HG03066 (cell line): ENCODE measurements around the gene MALRD1.

Experiments used
- ATAC-seq: cut with Tn5 transposase; IDR thresholded peaks from one replicate; pipeline ENCODE4 v1.9.1; 2021; ENCODE audit warnings: low read depth; ENCODE audit not compliant: unreplicated experiment

Gene MALRD1

GRCh38 chr10:19556666-19557065, 508.1 kb downstream of the MALRD1 start:
- no peak for ATAC-seq

- ATAC-seq, result no peak
Measured at GRCh38 chr10:19561181-19561580, 512.6 kb downstream of the MALRD1 start.

DNA sequence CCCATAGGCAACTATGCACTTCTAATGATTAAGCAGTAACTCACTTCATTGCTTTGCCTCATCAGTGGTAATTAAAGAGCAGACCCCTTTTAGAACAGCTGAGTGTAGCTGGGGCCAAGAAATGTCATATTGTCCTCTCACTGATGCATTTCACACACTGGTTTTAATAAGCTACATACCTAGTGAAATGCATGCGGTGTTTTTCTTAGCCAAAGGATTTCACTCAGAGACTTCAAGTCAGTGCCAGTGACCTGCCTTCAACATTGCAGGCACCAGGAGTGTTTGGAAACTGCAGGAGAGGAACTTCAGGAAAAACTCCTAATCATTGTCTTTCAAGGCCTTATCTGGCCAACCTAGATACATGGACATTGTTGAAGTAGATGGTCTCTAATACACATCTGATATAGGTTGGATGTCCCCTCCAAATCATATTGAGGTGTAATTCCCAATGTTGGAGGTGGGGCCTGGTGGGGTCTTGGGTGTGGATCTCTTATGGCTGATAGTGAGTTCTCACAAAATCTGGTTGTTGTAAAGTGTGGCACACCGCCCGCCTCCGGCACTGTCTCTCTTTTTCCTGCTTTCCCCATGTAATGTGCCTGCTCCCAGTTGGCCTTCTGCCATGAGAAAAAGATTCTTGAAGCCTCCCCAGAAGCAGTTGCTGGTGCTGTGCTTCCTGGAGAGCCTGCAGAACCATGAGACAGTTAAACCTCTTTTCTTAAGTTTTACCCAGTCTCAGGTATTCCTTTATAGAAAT, 515.0 kb downstream of the MALRD1 start:
- ATAC-seq, result no peak

GRCh38 chr10:19570120-19570519, 521.5 kb downstream of the MALRD1 start:
- no peak for ATAC-seq

DNA sequence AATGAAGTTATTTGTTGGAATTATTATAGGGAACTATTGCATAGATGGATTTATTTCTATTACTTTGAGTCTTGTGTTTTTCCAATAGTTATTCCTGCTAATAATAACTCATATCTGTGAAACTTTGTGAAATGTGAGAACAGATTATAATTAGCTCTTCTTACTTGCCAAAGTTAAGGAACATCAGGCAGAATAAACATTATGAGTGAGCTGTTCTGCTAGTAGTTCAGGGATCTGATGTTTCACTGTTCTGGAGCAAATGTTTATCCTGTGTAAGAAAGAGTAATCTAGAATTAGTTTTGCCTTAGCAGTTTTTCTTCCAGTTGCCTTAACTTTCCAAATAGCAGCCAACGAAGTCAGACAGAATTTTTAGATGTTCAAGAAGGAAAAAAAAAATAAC, 522.4 kb downstream of the MALRD1 start:
- ATAC-seq, result no peak

DNA sequence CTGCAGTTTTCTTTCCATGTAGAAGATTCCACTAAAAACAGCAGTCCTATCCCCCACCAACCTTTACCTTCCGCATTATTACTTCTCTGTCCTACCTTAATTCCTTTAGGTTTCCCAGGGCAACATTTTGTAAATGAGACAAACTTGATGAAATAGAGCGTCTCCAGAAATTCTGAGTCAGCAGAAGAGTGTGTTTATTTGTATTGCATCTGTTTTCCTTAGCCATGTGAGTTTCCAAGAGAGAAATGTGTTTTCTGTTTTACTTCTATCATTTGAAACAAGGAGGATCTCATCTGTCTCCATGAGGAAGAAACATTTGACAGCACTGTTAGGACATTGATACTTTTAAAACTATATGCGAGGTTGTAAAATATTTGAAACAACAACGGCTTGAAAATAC, 523.5 kb downstream of the MALRD1 start:
- ATAC-seq, result no peak

DNA sequence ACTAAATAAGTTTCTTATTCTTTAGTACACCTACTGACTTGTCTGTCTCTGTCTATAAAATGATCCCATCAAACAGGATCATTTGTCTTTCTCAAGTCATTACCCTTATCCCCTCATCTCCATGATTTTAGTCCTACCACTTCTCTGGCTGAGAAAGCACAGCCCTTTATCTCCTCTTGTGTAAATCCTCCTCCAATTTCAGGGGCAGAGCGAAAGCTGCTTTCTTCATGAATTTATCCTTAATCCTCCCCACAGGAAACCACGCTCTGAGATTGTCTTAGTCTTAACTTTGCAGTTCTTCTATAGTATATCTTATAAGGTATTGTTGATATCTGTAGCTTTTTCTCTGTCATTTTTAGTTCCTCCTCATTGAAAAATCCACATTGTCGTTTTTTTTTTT, 528.0 kb downstream of the MALRD1 start:
- ATAC-seq, result no peak

DNA sequence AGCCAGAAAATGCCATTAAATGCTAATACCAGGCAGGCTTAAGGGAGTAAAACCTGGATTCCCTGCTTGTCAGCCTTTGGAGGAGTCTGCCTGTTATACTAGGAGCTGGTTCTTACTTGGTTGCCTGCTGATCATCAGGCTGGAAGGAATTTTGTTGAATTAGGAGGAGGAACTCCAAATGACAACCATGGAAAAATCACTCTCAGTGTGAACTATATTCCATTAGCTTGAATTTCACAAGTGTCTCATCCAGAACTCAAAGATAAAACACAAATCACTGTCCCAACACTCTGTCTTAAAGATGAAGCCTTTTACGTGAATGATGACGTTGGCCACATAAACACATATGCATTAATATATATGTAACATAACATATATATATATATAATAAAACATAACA, 528.8 kb downstream of the MALRD1 start:
- ATAC-seq, result no peak

DNA sequence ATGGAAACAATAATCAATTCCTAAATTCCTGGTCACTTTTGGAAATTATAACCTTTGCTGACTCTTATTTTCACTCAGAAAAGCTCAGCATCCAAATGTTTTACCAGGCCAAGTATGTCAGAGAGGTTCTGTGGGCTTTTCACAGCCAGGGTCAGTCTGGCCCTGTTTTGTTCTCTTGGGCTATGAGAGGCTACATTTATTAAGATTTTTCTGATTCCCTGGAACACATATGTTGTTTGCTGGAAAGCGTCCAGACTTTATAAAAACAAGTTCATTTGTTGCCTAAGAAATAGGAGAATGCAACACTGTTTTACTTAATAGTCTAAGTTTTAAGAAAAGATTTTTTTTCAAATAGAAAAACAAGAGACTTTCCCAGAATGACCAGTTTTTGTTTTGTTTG, 529.2 kb downstream of the MALRD1 start:
- ATAC-seq, result no peak

- ATAC-seq, result no peak
Measured at GRCh38 chr10:19578571-19578970, 530.0 kb downstream of the MALRD1 start.

DNA sequence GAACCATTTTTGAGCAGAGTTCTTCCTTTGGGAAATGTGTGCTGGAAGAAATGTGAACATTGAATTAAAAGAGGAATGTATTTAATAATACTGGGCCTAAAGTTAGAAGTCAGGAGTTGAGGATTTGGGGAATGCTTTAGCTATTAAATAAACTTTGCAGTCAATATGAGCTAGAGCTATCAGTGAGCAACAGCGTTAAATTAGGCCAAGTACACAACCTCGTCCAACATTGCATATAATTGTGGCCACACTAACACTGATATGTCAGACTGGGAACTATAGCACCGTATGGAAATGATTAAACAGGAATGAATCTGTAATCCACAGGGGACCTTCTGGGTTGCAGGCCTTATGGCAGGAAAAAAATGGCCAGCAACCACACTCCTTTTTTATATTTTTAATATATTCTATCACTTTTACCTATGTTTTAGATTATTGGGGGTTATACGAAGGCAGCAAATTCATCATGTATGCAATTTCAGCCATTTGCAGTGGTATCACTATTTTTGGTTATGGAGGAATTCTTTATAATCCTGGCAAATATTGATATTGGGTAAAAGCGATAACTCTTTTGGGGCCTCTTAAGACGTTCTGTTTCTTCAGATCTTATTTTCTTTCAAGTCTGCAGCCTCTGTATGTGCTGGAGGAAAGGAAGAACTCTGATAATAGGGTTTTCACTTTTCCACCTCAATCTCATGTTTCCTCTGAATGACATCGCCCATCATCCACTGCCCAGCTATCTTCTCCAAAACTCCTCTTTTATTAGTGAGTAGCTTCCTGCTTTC, 531.4 kb downstream of the MALRD1 start:
- ATAC-seq, result no peak

- no peak for ATAC-seq
Measured at GRCh38 chr10:19580691-19581090, 532.1 kb downstream of the MALRD1 start.

DNA sequence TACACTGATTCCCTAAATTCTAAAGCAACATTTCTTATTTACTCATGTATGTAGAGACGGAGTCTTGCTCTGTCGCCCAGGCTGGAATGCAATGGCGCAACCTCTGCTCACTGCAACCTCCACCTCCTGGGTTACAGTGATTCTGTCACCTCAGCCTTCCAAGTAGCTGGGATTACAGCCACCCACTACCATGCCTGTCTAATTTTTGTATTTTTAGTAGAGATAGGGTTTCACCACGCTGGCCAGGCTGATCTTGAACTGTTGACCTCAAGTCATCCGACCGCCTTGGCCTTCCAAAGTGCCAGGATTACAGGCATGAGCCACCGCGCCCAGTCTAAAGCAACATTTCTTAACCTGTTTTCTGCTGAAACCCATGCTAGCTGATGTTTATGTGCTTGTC, 540.0 kb downstream of the MALRD1 start:
- no peak for ATAC-seq

DNA sequence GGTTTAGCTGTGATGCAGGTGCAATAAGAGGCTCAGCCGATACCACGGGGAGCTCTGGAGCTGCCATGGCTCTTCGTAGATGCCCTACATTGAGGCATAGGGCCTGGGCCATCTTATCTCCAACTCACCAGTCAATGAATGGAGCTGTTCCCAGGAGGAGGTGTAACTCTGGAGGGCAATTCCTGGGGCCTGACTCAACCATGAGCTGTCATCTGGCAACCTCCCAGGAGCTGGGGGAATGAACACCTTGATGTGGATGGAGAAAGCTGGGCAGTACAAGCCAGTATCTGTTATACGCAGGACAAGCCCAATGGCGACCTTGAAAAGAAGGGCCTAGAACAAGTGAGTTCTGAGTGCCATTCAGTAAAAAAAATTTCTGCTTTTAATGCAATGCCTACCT, 543.7 kb downstream of the MALRD1 start:
- ATAC-seq, result no peak

GRCh38 chr10:19595212-19595845, 546.7 kb downstream of the MALRD1 start:
- no peak for ATAC-seq

DNA sequence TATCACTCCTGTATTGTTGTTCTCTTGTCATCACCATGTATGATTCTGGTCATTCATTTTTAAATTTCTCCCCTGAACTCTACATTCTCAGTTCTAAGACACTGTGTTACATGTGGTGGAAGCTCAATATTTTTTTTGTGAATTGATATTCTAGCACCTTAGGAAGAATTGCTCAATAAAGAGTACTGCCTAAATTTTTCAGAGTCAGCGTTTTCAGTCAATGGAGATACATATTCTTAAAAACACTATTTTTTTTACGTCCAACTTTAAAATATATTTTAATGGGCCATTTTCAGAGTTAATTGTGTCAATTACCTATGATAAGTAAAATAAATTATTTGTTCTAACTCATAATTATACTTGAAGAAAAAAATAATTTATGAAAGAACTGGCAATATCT, 557.2 kb downstream of the MALRD1 start:
- no peak for ATAC-seq

DNA sequence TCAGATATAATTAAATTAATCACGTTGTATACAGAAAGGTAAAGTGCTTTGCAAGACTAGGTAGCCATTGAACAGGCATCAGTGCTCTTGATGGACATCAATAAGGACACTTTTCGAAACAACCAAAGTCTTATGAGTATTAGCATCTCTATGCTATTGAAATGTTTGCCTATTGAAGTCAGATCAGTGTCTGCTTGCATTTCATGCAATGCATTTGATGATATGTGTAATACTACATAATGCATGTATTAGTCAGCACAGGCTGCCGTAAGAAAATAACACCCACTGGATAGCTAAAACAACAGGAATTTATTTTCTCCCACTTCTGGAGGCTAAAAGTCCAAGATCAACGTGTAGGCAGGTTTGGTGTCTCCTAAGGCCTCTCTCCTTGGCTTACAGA, 558.4 kb downstream of the MALRD1 start:
- no peak for ATAC-seq

GRCh38 chr10:19611775-19612174, 563.2 kb downstream of the MALRD1 start:
- no peak for ATAC-seq

GRCh38 chr10:19616966-19617365, 568.4 kb downstream of the MALRD1 start:
- ATAC-seq, result no peak

GRCh38 chr10:19620811-19621210, 572.2 kb downstream of the MALRD1 start:
- no peak for ATAC-seq

GRCh38 chr10:19623321-19623720, 574.7 kb downstream of the MALRD1 start:
- no peak for ATAC-seq

GRCh38 chr10:19626156-19626555, 577.6 kb downstream of the MALRD1 start:
- ATAC-seq, result no peak
